Measurements from ENCODE around the gene LIPA.

LIPA gene

DNA sequence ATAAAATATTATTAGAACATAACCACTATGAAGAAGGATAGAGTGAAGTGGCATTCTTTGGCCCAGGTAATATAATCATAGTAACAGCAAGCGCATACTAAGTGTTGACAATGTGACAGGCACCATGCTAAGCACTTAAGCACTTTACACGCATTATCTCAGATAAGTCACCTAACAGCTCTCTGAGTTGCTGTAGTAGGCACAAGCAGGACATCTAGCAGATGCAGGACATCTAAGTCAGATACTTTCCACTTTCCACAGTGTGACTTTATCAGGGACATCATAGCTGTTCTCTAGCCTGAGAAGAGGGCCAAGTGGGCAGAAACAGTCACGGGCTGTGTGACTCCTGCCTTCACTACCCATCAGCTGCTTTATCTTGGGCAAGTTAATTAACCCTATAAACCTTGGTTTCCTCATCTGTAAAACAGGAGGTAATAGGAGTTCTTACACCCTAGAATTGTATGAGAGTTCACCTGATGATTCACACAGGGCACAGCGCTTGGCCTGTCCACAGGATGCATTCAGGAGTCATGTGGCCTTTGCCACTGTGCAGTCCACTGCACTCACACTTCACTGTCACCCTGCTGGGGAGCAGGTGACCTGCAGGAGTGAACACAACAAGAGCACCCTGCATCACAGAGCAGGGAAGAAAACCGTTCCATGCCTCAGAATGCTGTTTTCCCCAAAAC is 12.5 kb downstream of the LIPA start:
- DNase-seq = no peak

DNA sequence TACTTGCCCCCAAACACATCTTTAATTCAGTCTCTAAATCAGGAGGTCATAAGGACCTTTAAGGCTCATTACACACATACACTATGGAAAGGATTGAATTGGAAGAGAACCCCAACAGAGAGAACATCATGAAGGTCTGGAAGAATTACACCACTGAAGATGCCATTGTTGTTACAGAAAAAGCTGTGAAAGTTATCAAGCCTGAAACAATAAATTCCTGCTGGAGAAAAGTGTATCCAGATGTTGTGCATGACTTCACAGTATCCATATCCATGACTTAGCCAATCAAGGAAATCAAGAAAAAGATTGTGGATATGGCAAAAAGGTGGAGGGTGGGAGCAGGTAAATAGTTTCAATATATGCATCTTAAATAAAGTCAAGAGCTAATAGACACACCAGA is 13.7 kb downstream of the LIPA start:
- no peak for DNase-seq

DNA sequence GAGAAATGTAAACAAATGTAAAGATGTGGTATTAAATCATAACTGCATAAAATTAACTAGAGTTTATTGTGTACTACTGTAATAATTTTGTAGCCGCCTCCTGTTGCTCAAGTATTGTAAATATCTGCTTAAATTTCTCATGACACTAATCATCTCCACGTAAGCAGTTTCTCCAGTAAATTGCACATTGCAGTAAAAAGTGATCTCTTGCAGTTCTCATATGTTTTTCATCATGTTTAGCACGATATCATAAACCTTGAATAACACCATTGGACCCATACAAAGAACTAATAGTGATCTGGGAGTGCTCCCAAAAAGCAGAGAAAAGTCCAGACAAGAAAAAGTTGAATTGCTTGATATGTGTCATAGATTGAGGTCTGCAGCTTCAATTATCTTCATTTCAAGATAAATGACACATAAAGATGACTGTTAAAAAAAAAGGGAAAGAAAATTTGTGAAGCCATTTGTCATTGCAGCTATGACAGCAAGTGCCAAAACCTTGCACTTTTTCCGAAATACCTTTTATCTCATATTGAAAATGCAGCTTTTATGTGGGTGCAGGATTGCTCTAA is 15.3 kb downstream of the LIPA start:
- no peak for DNase-seq

DNA sequence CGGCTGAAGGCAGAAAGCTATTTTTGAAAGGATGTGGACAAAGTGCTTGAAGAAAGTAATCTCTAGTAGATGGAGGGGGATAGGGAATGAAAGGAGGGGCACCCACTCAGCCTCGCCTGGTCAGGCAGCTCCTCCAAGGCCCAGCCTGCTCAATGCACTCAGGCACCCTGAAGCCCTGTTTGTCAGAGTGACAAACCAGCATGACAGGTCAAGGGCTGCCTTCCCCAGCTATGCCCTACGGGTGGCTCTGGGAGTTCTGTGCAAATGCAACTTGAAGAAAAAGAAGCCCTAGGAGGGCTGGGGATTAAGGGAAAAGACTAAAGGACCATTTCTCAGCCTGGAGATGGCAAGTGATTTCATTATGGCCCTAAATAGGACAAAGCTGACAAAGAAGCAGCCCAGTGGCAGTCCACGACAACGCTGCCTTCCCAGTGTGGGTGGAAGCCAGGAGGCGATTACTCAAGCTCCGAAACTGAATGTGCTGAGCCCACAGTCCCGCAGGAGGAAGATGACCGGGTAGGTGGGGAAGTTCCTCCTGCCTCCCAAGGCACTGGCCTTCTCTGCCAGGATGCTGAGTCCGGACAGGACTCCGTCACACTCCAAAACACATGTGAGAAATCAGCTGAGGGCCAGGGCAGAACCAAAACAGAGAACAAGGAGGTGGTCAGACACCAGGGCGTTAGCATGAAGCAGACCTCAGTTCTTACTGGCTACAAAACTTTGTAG is 16.3 kb downstream of the LIPA start:
- no peak for DNase-seq

DNA sequence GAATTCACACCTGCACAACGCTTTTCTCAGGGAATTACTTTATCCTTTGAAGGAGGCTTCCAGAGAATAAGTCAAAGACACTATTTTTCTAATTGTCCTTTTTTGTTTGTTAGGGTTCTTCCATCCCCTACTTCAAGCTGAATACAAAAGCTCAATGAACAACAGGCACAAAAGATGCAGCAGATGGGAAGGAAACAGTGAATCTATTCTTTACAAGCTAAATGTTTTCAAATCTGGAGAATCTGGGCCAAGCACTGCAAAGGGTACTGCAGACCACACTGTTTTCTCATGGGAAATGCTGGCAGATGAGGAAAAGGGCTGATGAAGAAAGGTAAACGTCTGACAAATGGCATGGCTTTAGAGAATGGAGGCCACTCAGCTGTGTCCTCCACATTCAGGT is 18.5 kb downstream of the LIPA start:
- no peak for DNase-seq

DNA sequence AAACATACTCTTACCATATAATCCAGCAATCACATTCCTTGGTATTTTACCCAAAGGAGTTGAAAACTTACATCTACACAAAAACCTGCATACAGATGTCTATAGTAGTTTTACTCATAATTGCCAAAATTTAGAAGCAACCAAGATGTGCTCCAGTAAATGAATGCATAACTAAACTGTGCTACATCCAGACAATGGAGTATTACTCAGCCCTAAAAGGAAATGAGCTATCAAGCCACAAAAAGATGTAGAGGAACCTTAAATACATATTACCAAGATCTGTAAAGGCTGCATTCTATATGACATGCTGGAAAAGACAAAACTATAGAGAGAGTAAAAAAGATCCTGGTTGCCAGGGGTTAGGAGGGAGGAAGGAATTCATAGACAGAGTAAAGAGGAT is 22.6 kb downstream of the LIPA start:
- no peak for DNase-seq

DNA sequence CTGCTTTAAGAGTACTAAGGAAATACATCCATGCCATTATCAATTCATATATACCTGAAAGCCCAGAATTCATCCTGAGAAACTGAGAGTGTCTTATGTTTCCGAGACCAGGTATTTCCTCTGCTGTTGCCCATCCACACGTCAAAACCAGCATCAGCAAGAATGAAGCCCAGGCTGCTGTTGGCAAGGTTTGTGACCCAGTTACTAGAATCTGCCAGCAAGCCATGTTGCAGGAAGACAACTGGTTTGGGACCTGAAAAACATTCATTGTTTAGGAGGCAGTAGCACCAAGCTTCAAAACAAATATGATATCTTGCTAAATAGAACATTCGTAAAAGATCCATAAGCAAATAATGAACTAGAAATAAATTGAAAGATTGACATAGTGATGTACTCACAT is 23.4 kb downstream of the LIPA start:
- no peak for DNase-seq

DNA sequence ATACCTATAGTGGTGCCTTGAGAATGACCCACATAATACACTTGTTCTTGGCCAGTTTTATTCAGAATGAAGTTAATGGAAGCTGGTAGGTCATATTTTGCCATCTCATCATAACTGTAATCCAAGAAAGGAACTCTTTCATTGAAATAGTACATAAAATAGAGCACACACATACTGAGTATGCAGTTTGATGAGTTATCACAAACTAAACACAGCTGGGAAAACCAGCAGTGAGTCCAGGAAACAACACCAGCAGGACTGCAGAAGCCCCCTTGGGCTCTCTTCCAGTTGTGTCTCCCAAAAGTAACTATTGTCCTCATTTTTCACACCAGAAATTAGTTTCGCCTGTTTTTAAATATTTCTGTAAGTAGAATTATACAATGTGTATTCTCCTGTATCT is 24.7 kb downstream of the LIPA start:
- DNase-seq = no peak

DNA sequence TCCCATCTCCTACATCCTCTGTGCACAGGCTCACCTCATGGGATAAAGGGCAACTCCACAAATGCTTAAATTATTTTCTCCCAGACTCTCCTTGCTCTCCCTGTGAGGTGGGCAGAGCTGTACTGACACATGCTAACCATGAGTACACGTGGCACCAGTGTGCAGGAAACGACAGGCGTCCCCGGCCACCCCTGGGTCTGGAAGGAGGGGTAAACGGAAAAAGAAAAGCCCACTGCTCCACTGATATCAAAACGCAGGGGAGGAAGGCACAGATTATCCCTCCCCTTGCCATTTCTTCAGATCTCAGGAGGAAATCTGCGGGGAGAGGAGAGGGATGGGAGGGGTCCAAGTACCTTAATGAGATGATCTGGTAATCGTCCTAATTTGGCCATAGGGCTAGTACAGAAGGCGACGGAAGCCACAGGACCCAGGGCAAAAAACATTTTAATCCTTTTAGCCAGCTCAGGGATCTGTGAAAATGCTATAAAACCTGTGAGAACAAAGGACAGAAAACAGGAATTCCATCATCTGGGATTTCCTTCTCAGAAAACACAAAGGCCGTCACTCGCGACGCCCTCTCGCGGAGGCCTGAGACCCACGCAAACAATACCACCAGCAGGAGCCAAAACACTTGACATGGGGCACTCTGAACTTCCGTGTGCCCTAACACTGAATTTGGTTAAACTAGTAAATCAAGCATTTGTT is 26.7 kb downstream of the LIPA start:
- DNase-seq = peak; percentile 10

DNA sequence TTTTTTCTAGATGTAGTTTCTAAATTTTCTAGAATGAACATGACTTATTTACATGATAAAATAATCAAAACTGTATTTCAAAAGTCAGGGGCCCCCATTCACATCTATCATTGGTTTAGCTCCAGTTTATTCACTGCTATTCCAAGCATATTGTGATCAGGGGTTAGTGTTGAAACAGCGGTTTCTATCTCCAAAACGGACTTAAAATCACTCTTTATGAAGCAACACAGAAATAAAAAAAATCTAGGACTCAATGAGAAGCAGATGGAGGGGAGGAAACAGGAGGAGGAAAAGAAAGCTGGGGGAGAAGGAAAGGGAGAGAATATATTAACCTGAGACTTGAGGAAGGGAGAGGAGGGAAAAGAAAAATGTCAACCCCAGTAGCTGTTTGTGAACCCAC is 29.7 kb downstream of the LIPA start:
- DNase-seq = no peak

DNA sequence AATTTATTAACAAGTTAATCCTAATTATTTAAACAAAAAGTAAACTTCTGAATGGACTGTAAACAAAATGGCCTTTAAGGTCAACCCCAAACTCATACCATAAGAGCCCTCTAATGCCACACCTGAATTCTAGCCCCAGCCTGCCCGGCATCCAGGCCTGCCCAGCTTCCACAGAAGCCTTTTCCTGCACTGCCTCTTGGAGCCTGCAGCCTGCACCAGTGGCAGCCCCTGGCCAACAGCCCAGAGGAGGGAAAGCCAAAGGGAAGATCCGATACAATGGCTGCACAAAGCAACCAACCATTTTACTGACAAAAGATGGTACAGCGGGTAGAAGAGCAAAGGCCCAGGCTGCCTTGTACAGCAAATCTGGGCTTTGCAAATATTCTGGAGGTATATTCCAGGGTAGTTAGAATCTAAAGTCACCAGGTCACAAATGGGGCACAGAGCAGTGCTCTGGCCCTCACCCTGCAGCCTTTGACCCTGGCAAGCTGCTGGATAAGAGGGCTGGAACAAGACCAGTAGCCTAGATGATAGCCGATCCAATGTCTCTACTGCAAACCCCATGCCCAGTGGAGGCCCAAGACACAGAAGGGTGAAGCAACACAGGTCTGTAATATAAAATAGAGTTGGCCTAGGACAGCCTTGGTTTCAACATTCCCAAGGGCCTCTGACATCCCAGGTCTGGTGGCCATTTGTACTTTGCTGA is 31.9 kb downstream of the LIPA start:
- DNase-seq = no peak

DNA sequence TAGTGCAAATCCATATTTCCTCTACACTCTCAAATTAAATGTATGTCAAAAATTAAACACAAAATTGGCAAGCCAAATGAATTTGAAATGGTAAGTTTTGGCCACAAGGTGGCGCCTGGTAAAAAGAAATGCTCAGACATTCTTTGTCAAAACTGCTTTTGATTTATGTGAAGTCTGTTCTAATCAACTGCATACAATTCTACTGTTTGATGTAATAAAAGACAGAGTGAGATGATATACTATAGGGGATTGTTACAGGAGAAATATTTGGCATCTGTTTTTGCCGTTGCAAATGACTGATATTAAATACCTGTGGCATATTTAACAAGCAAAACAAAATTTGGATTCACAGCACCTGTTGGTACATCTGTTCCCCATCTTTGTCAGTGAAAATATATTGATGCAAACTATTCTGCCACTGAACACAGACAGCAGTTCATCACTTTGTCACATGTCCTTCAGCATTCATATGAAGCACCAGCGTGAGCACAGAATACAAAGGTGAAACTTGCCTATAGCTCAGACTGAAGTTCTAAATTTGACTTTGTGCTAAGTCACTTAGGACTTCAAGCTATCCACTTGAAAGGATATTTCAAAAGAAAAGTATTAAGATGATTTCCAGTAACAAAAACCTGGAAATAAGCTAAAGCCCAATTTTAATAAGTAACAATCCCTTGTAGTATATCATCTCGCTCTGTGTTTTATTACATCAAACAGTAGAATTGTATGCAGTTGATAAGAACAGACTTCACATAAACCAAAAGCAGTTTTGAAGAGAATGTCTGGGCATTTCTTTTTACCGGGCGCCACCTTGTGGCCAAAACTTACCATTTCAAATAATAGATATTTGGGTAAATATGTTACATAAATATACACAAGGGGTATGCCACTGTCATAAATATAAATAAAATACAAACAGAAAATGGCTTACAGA is 34.3 kb downstream of the LIPA start:
- peak; percentile 51 for DNase-seq

DNA sequence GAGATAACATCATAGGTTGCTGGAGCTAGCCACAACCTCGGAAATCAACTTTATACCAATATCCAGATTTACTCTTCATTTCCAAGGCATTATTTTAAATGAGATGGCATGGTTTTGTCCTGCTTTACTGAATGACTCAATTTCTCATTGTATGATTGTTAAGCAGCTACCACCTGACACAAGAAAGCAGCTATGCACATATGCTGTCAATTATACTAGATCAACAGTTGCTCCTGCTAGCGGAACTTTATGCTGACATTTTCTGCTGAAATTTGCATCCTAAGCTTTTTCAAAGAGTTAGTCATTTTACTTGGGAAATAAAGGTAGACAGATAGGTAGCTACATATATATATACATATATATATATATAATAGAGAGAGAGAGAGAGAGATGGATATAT is 35.5 kb downstream of the LIPA start:
- DNase-seq = no peak

DNA sequence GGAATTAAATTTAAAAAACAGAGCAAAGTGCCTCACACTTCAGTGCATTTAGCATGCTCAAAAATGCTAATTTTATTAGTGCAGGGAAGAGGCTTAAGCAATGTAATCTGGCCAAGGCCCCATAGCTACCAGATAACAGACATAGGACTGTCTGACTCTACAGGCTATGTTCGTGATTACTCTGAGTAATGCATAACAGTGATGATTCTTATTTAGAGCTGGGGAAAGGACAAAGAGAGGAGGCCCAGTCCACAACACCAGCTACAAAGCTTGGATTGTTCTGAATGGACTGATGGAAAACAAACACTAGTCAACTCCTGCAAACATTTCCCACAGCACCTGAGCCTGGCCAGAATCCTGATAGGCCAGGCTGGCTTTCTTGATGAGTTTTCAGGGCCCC is 36.1 kb downstream of the LIPA start:
- DNase-seq = no peak

DNA sequence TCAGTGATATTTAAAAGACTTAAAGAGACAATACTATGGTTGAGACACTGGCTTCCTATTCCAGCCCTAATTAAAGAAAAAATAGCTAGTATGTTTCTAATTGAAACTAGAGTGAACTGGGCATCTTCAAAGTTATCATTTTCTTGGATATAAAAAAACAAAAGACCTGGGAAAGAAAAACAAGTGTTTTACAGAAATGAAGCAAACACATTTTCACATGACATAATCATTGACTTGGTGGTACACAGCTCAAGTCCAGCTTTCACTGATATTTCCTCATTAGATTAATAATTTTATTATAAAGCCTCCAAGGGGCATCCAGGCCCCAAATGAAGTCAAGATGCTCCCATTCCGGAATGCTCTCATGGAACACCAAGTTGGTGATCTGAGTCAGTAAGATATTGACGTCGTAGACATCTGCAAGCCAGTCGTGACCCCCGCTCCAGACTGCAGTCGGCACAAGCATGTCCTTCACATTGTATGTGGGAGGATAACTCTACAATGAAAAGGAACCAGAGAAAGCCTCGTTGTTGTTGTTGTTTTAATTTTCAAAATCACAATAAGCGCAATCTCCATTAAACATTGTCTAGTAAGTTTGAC is 36.9 kb downstream of the LIPA start:
- no peak for DNase-seq

DNA sequence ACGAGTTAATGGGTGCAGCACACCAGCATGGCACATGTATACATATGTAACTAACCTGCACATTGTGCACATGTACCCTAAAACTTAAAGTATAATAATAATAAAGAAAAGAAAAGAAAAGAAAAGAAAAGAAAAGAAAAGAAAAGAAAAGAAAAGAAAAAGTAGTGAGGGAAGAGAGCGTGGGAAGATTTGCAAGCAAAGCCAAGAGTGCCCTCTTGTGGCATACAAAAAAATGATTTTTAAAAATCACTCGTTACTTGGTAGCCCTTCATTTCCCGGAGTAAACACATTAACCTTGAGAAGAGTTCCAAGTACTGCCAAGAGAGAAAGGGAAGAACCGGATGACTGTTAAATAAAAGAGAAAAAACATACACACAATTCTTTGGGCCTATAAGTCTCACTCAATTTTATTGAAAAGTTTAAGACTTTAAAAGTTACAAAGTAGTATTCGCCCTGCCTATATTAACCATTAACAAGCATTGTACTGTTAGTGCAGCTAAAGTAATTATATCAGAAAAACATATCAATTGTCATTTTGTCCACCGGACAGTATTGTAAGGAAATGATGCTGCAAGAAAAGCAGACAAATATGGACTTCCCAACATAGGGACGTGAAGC is 38.3 kb downstream of the LIPA start:
- peak; percentile 17 for DNase-seq

DNA sequence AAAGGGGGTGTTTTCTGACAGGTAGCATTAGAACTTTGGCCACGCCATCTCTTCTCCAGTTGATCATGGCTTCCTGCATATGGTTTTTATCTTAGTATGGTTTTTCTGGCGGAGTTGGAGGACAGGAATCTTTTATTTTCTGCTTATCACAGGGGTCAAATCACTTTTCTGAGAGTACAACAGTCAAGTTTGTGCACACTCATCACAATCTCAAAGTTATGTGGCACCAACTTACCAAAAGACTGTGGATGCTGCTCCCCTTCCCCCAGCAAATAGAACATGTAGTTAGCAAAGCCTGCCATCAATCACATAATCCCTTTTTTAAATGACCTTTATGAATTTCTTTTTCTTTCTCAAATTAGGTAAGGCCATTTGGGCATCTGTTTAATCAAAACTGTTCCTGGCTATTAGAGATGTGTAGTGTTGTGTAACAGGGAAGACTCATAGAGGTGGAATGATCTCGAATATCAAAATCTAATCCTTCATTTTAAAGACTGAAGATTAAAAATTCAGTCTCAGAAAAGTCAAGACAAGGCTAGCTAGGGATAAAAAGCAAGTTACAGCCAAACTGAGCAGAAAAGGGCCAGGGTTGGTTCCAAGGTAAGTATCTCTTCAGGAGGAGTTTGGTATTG is 40.7 kb downstream of the LIPA start:
- DNase-seq = no peak

DNA sequence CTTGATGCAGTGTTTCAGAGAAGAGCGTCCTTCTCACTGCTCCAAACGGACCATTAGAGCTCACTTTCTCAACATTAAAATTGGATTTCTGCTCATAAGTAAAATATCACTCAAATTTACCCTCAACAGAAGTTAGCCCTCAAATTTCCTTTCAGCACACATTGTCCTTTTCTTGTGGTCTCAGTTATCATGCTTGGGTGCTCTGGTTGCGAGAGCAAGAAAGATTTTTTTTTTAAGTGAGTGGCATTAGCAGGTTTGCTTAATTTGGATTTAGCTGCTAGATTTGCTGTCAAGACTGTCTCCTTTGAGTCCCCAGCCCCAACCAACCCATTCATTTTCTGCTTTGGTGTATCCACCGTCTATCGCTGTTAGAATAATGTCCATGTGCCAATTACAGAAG is 41.9 kb downstream of the LIPA start:
- DNase-seq = no peak

DNA sequence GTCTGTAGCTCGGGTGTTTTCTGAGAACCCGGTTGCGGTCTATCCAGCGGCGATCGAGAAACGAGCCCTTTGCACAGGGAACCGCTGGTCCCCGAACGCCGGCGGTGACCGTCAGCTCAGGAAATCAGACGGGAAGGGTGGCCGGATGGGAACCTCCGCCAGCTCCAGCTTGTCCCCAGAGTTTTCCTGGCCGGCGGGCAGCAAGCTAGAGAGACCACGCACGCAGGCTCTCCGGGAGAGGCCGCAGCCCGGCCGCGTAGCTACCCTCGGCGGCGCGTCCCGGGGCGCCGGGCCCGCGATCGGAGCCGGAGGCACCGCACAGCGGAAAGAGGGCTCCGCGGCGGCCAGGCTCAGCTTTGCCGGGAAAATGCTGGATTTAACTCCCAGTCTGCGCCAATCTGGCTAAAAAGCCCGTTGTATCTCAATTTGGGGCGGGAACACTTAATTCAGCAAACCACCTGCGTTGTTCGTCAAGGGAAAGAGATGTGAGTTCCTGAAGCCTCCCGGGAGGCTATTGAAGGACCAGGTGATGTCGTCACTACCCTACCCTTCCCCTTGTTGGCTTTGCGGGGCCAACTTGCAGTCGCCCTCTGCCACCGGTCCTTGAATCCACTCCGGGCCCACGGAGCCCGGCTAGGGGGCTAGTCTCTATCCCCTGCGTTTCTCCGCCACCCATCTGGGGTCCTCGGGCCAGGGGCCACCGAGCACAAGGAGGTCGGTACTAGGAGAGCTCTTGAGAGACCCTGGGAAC is 43.6 kb downstream of the LIPA start:
- DNase-seq = peak; percentile 22
